NCI-H524 treated with DMSO at 0.1 percent for 48 hours (cell line): Measurements from ENCODE around the gene XG.
"Not testable (repeated sequence)": the region's sequence is repeated elsewhere in the genome, so short reads cannot be mapped to it uniquely, and the experiment has no call there.

Experiments
- DNase-seq: peaks from one replicate; lab custom pipeline; 2025; lab: John Stamatoyannopoulos, UW

The XG gene

DNA sequence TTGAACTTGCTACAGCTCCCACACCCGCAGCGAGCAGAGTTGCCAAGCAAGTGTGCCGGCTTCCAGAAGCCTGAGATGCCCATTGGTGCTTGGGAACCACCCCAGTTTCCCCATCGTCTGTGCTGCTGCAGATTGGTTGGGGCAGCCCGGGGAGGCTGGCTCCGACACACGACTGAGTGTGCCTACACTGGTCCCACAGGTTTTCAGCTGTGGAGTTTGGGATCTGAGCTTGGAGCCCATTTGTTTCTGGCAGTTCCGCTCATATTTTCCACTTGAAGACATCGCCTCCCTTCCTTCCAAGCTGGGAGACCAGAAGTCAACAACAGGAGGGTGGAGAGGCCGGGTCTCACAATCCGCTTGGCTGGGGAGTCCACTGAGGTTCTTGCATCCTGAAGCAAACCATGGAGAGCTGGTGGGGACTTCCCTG lies at the start of gene XG:
Gene XG, plus strand, starts transcription at position 167 of the 427 bp plus-strand sequence. Its CDS starts 235 bp downstream, at position 402.
- not testable (repeated sequence) for DNase-seq

DNA sequence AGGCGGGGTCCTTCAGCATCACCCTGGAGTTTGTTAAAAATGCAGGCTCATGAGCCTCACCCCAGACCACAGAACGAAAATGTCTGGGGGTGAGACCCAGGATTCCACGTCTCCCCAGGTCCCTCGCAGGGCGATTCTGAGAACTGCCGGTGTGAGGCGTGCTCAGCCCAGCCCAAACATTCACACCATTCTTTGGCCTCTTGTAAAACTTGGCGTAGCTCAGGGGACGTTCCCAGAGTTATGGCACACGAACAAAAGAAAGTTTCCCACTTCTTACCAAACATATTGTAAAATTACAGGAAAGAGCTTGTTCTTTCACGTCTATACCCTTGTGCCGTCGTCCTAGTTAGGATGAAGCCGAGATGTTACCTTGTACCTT lies 47.9 kb upstream of the XG start:
- DNase-seq, result no peak

- DNase-seq, result no peak
Measured at GRCh38 chrX:2705046-2705832, 46.6 kb upstream of the XG start.

DNA sequence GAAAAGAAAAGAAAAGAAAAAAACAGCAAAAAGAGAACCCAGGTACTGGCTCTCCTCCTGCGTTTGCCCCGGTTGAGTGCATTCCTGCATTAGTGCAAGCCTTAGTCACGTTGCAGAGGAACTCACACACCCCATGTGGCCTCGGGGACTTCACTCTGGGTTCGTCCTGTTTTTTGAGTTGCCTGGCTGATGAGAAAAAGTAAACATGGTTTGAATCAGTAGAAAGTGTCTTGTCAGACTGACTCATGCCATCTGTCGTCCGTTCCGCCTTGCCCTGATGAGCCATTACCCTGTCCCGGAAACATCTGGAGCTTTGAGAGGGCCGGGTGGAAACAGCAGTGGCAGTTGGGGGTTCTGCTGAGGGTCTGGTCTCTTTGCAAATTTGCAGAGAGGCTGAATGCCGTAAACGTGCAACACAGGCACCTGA lies 44.5 kb upstream of the XG start:
- no peak for DNase-seq

GRCh38 chrX:2708021-2708420 lies 43.8 kb upstream of the XG start:
- no peak for DNase-seq

- DNase-seq, result no peak
Measured at GRCh38 chrX:2708592-2709188, 43.1 kb upstream of the XG start.

DNA sequence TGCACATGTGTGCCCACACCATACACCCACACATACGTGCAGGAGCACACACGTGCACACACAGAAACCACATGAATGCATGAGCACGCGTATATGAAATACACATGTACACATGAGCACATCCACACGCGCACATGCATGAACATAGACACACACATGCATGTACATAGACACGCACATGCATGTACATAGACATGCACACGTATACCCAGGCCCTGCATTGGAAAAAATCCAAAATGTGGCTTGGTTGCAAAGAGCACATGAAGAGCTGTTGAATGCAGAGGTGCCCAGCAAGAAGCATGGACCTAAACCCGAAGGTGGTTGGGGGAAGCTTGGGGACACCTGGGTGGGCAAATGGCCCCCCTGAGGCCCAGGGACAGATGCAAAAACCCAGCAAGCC lies 42.3 kb upstream of the XG start:
- no peak for DNase-seq

DNA sequence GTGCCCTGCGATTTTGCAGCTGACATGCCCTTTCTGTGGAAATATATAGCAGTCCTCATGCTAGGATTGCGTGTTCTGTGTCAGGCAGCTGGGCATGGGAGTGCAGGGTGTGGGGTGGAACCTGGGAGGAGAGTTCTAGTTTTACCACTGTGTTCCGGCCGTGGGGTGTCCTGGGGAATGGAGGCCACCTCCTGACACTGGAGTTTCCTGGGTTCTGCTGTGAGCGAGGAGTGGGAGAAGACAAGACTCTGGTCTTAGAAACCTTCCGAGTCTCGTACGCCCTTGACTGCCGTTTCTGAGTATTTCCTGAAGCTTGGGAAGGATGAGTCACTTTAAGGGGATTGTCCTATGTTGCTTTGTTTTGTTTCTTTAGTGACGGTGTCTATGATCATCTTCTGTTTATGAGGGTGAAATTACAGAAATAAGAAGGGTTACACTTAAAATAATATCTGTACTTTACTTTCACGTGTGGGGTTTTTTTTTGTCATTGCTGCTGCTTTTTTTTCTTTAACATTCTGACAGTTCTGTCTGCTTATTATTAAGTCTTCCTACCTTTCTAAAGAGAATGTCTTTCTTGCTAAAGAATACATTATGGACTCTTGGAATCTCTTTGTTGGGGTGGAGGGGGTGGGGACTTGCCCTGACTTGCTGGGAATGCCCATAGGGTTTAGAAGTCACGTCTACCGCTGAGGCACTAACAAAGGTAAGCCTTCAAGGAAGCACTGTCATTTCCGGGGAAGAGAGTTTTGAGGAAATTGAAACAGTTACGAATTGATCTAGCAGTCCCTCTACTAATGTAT lies 41.6 kb upstream of the XG start:
- DNase-seq, result no peak

GRCh38 chrX:2711441-2711840 lies 40.4 kb upstream of the XG start:
- DNase-seq, result no peak

- DNase-seq, result no peak
Measured at GRCh38 chrX:2712428-2712827, 39.4 kb upstream of the XG start.

GRCh38 chrX:2712890-2713840 lies 38.7 kb upstream of the XG start:
- DNase-seq, result no peak

DNA sequence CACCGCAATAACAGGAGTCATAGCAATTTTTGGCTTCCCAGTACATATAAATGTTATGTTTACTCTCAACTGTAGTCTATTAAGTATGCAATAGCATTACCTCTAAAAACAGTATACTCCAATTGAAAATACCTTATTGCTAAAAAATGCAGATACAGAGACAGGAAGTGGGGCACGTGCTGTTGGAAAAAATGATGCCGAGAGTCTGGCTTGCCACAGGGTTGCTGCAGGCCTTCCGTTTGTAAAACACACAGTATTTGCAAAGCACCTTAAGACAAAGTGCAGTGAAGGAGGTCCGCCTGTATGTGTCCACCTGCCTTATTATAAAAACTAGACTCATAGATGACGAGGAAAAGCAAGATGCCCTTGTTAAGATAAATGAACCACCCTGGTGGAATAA lies 37.3 kb upstream of the XG start:
- DNase-seq, result no peak

DNA sequence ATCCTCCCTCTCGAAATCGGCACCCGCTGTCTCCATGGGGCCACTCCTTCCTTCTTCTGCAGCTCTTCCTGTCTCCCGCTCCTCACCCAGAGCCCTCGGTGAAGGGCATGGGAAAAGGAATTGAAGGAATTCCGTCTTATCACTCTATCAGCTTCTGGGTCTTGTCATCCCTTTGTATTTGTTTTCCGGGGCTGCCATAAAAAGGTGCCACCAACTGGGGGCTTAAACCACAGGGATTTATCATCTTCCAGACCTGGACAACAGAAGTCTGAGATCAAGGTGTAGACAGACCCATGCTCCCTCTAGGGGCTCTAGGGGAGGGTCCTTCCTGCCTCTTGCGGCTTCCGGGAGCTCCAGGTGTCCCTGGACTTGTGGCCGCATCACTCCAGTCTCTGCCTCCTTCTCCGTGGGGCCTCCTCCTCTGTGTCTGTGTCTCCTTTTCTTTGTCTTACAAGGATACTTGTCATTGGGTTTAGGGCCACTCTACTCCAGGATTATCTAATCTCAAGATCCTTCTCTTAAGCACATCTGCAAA lies 36.7 kb upstream of the XG start:
- no peak for DNase-seq

DNA sequence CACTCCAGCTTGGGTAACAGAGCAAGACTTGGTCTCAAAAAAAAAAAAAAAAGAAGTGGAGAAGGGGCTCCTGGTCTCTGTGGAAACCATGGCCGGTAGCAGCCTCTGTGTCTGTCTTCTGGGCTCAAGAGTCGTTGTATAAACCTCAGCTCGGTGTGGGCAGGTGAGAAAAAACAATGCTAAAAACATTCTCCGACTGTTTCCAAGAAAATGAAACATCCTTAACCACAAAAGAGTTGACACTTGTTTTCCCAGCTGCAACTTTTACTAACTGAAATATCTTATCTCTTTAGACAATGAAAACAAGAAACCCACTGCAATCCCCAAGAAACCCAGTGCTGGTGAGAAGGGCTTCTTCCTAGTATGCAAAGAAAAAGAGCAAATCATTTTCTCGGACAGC lies 34.5 kb upstream of the XG start:
- DNase-seq, result no peak

DNA sequence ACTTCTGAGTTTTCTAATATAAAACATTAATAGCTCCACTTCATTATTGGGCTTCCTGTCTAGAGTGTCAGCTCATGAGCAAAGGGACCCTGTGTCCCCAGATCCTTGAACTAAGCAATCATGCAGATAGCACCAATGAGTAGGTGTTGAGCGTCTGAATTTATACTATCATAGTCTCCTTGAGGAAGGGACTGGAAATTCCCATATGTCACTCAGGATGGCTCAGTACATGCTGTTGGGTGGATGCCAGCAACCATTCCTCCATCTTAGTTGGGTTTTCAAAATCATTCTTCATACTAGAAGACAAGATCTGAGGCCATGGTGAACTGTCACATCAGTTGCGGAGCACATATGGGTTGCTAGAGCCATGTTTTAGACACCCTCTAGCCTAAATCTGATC lies 33.0 kb upstream of the XG start:
- DNase-seq, result no peak

DNA sequence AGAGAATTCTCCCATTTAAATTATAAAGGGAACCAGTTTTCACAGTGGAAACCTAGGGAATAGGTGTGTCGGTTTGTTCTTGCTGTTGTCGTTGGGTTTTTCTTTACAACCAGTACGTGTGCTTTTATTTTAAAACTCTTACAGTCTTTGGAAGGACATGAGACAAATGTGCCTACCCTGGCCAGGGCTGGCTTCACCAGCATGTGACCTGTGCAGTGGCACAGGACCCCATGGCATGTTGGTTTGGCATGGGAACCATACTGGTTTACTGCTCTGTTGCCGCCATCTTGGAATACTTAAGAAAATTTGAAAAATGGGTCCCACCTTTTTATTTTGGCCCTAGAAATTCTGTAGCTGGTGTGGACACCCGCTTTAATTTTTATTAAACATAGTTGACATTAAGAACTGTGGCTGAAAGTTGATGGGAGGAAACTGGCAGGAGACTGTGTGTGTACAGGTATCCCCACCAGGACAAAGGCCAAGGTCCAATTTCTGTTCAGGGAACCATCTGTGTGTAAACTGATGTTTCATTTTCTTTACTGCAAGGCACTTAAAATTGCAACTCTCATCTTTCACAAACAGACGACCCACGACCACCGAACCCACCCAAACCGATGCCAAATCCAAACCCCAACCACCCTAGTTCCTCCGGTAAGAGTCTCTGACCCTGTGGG lies 31.9 kb upstream of the XG start:
- DNase-seq, result no peak

DNA sequence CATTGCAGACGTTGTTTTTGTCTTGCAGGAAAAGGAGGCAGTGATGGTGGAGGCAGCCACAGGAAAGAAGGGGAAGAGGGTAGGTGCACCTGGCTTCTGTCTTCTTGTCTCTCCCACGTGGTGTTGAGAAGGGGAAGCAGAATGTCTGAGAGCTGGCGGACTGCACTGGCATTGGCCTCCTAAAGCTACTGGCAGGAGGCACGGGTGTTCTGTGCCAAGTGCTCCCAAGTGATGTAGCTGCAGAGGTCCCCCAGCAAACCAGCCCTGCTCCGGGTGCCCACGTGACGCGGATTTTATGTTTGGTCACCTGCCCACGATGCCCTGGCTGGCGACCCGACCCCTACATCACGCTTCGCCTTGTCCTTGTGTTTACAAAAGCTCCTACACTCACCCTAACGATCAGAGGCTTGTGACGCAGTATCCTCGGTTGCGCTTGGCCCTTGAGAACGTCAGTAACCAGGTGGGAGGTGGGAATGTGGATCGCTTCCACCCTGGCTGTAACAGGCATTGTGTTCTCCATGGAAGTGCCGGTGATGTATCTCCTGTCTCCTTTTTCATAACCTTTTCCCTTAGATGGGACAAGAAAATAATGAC lies 28.5 kb upstream of the XG start:
- no peak for DNase-seq

DNA sequence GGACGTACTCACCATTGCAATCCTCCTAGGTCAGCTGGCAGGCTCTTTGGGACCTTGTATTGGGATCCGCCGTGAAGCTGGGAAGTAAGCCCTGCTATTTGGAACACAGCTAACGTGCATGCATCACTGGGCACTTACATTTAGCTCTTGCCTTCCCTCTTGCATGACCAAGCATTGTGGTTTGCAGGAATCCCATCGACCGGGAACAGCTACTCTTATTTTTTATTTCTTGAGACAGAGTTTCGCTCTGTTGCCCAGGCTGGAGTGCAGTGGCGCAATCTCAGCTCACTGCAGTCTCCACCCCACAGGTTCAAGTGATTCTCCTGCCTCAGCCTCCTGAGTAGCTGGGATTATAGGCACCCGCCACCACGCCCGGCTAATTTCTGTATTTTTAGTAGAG lies 24.6 kb upstream of the XG start:
- DNase-seq, result not testable (repeated sequence)

- no peak for DNase-seq
Measured at GRCh38 chrX:2732076-2732475, 19.8 kb upstream of the XG start.

DNA sequence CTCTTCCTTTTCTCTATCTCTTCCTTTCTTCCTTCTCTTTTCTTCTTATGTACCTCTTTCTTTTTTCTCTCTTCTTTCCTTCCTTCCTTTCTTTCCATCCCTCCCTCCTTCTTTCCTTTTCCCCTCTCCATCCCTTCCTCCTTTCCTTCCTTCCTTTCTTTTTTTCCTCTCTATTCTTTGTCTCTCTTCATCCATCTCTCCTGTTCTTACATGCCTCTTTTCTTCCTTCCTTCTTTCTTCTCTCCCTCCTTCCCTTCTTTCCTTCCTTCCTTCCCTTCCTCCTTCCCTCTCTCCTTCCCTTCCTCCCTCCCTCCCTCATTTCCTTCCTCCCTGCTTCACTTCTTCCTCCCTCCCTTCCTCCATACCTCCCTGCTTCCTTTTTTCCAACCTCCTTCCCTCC lies 19.2 kb upstream of the XG start:
- DNase-seq, result no peak

- DNase-seq, result no peak
Measured at GRCh38 chrX:2733286-2733685, 18.6 kb upstream of the XG start.
